HCEC 1CT (cell line): ENCODE data around the gene LDB2.

Source experiments
- DNase-seq: peaks from one replicate; pipeline ENCODE4 v3.0.0-alpha.2; 2017

Gene LDB2

DNA sequence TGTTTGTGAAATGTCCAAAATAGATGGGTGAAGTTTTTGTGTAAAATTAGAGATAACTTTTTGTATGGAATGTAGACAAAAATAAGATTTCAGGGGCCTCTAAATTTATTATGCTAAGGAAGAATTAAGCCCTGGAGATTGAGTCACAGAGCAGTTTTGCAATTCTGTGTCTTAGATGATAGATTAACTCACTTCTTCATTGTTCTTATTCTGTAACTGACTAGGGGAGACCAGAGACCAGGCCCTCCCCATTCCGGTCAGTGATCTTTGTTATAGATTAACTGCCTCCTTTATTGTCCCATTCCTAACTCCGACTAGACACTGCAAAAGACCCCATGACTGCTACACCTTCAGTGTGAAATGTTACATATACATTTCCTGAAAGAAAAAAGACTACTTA, 433.8 kb downstream of the LDB2 start:
- DNase-seq = no peak

DNA sequence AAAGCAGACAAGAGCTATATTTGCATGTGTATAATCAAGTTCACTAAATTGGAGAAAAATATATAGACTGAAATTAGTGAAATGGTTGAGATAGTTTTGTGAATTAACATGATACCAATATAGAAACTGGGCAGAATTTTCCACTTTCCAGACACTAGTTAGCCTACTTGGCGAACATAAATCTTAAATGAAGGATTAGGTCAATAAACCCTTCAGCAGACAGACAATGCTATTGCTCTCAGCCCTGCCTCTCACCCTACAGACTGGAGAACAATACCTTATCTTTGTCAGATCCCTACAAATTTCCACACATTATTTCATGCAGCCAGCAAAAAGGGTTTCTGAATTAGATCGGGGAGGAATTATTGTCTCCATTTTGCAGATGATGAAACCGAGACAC, 435.8 kb downstream of the LDB2 start:
- DNase-seq = no peak

GRCh38 chr4:16461362-16461761, 437.1 kb downstream of the LDB2 start:
- DNase-seq = no peak

DNA sequence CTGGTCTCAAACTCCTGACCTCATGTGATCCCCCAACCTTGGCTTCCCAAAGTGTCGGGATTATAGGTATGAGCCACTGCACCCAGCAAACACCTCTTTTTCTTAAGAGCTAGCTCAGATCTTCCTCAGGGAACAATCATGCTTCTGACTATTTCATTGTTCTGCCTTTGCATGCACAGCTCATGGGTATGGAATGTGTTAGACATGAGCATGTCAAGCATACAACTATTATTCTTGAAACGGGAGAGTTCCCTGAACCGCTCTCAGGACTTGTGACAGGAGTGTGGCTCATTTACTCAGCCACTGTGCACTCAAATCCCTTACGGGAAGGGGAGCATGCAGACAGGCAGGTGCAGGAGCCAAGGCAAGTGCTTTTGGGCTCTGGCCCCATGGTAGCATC, 440.5 kb downstream of the LDB2 start:
- DNase-seq = no peak
